Neuronal stem cell (in vitro differentiated cells): Measurements from ENCODE around the gene LBX2.

Source experiments
- DNase-seq: peaks from one replicate; pipeline ENCODE4 v3.0.0-alpha.2; 2013; ENCODE audit warnings: low spot score
- H2AFZ ChIP-seq: one replicate; pipeline ENCODE4 v1.6.1; 2013; ENCODE audit warnings: mild to moderate bottlenecking, low read length, inconsistent platforms
- H2AK5ac ChIP-seq: 2 replicates; pipeline ENCODE4 v1.6.1; 2013; ENCODE audit warnings: low read depth, mild to moderate bottlenecking, inconsistent platforms, low read length, moderate library complexity, mixed read lengths
- H2BK120ac ChIP-seq: 2 replicates; pipeline ENCODE4 v1.6.1; 2013; ENCODE audit warnings: low read depth, mild to moderate bottlenecking, inconsistent platforms, low read length, moderate library complexity, mixed read lengths
- H2BK12ac ChIP-seq: one replicate; pipeline ENCODE4 v1.6.1; 2013; ENCODE audit warnings: low read length, inconsistent platforms
- H2BK15ac ChIP-seq: 2 replicates; pipeline ENCODE4 v1.6.1; 2013; ENCODE audit warnings: mild to moderate bottlenecking, low read length, inconsistent platforms, mixed read lengths
- H2BK5ac ChIP-seq: one replicate; pipeline ENCODE4 v1.6.1; 2013; ENCODE audit warnings: inconsistent platforms, mild to moderate bottlenecking, low read length, moderate library complexity
- H3K14ac ChIP-seq: one replicate; pipeline ENCODE4 v1.6.1; 2013; ENCODE audit warnings: low read length, inconsistent platforms
- H3K18ac ChIP-seq: 2 replicates; pipeline ENCODE4 v1.6.1; 2013; ENCODE audit warnings: low read length, inconsistent platforms
- H3K23ac ChIP-seq: 2 replicates; pipeline ENCODE4 v1.6.1; 2013; ENCODE audit warnings: low read depth, mild to moderate bottlenecking, mixed read lengths, low read length, inconsistent platforms; ENCODE audit not compliant: poor library complexity
- H3K27ac ChIP-seq: replicated peaks from 3 replicates; pipeline ENCODE4 v1.5.1; 2013; ENCODE audit warnings: low read length, inconsistent platforms
- H3K27me3 ChIP-seq, 3 experiments: 2 replicates each; pipeline ENCODE4 v1.6.1; 2013; ENCODE audit warnings: low read length in 3 of 3, mild to moderate bottlenecking in 2 of 3, inconsistent platforms in 1 of 3, low read depth in 1 of 3, mixed read lengths in 1 of 3, moderate library complexity in 1 of 3; ENCODE audit not compliant: control insufficient read depth in 3 of 3, insufficient read depth in 3 of 3
- H3K36me3 ChIP-seq, 2 donors: replicated peaks in 1 of 2; 2 replicates each; pipeline ENCODE4 v1.6.1; 2013; ENCODE audit warnings: low read length in 2 of 2; ENCODE audit not compliant: control insufficient read depth in 2 of 2, insufficient read depth in 2 of 2
- H3K4ac ChIP-seq: 2 replicates; pipeline ENCODE4 v1.6.1; 2013; ENCODE audit warnings: inconsistent platforms, mild to moderate bottlenecking, low read length, moderate library complexity
- H3K4me1 ChIP-seq, 2 donors: 1 replicate in 1 of 2; 2 replicates in 1 of 2; pipeline ENCODE4 v1.6.1; 2013; ENCODE audit warnings: low read length in 2 of 2, low read depth in 1 of 2; ENCODE audit not compliant: control insufficient read depth in 2 of 2, insufficient read depth in 1 of 2
- H3K4me2 ChIP-seq: one replicate; pipeline ENCODE4 v1.6.1; 2013; ENCODE audit warnings: mild to moderate bottlenecking, low read length, inconsistent platforms; ENCODE audit not compliant: insufficient read depth, poor library complexity, severe bottlenecking
- H3K4me3 ChIP-seq, 2 donors: 2 replicates each; pipeline ENCODE4 v1.5.1; 2013; ENCODE audit warnings: low read length in 2 of 2, mild to moderate bottlenecking in 2 of 2, inconsistent platforms in 1 of 2, moderate library complexity in 1 of 2
- H3K79me1 ChIP-seq: one replicate; pipeline ENCODE4 v1.6.1; 2013; ENCODE audit warnings: low read depth, mild to moderate bottlenecking, inconsistent platforms, low read length, moderate library complexity
- H3K9ac ChIP-seq: one replicate; pipeline ENCODE4 v1.6.1; 2013; ENCODE audit warnings: mild to moderate bottlenecking, low read depth, low read length, inconsistent platforms; ENCODE audit not compliant: poor library complexity
- H3K9me3 ChIP-seq, 2 donors: replicated peaks in 1 of 2; 2 replicates each; pipeline versions ENCODE3 to v1.6.1; 2013; ENCODE audit warnings: low read length in 2 of 2, mild to moderate bottlenecking in 2 of 2, inconsistent platforms in 1 of 2, low read depth in 1 of 2, mixed read lengths in 1 of 2, moderate library complexity in 1 of 2; ENCODE audit not compliant: control insufficient read depth in 2 of 2, insufficient read depth in 1 of 2
- H4K8ac ChIP-seq: one replicate; pipeline ENCODE4 v1.6.1; 2013; ENCODE audit warnings: low read depth, mild to moderate bottlenecking, inconsistent platforms, low read length, moderate library complexity
- H4K91ac ChIP-seq: one replicate; pipeline ENCODE4 v1.6.1; 2013; ENCODE audit warnings: low read length, low read depth, mild to moderate bottlenecking, inconsistent platforms; ENCODE audit not compliant: poor library complexity
- WGBS, 2 donors: extraction: QIAGEN DNeasy Blood & Tissue Kit; methylation state at CpG; one replicate each; pipeline ENCODE4 v1.1.7; 2013; ENCODE audit warnings: missing lambda C conversion rate in 2 of 2, mixed read lengths in 1 of 2; ENCODE audit not compliant: insufficient read length in 2 of 2, insufficient replicate concordance in 1 of 2; ENCODE audit errors: extremely low coverage in 2 of 2; 5-methylcytosine and 5-hydroxymethylcytosine counted together

Gene LBX2

DNA sequence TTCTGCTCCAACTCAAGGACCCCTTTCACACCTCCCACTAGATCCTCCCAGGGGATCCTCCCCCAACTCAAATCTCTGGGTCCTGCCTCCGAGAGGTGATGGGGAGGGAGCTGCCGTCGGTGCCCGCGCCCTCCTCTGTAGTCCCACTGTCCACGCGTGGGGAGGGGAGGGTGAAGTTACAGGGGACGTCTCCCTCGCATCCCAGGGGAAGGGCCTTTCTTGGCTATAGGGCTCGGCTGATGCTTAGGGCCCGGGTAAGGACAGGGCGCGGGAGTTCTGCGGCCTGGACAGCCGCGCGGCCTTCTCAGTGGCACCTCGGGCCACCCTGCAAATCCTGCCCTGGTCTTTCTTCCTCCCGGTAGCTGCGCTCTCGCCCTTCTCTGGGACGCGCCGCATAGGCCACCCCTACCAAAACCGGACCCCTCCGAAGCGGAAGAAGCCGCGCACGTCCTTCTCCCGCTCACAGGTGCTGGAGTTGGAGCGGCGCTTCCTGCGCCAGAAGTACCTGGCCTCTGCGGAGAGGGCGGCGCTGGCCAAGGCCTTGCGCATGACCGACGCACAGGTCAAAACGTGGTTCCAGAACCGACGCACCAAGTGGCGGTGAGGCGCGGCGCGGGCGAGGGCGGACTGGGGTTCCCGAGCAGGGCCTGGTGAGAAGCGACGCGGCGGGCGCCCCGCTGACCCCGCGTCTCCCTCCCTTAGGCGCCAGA, 16.0 kb upstream of the LBX2 start:
- H3K18ac ChIP-seq: peak overlapping the region; percentile 40
- H2AFZ ChIP-seq: peak overlapping the region; percentile 88
- peak overlapping the region; percentile 75 for H4K8ac ChIP-seq
- H3K4me3 ChIP-seq: peak overlapping the region in 1 of 2 donors; percentile 49
- no peak overlapping the region for H2BK15ac ChIP-seq
- H3K9ac ChIP-seq: peak overlapping the region; percentile 83
- H2BK5ac ChIP-seq: no peak overlapping the region
- peaks cover 2 to 4% of the 10 kb centered on the region in 2 donors for H3K4me1 ChIP-seq
- peak overlapping the region; percentile 44 for H3K4me2 ChIP-seq
- H2BK12ac ChIP-seq: peak overlapping the region; percentile 77
- no peak overlapping the region for H2BK120ac ChIP-seq
- H3K27me3 ChIP-seq: peaks cover 44 to 98% (median 93%) of the 10 kb centered on the region in 3 experiments
- H2AK5ac ChIP-seq: peak overlapping the region; percentile 48
- no peak overlapping the region for H4K91ac ChIP-seq
- no CpG with 5 or more reads among the region's 60 CpGs for WGBS, 2 donors
- no peaks in the 10 kb centered on the region for H3K36me3 ChIP-seq
- no peaks in the 10 kb centered on the region for H3K79me1 ChIP-seq
- no peak overlapping the region for H3K4ac ChIP-seq
- H3K14ac ChIP-seq: no peak overlapping the region
- peak overlapping the region; percentile 82 for H3K23ac ChIP-seq
- DNase-seq: no peak
- H3K9me3 ChIP-seq: peaks cover 5 to 10% of the 10 kb centered on the region in 2 donors
- no peak overlapping the region for H3K27ac ChIP-seq

DNA sequence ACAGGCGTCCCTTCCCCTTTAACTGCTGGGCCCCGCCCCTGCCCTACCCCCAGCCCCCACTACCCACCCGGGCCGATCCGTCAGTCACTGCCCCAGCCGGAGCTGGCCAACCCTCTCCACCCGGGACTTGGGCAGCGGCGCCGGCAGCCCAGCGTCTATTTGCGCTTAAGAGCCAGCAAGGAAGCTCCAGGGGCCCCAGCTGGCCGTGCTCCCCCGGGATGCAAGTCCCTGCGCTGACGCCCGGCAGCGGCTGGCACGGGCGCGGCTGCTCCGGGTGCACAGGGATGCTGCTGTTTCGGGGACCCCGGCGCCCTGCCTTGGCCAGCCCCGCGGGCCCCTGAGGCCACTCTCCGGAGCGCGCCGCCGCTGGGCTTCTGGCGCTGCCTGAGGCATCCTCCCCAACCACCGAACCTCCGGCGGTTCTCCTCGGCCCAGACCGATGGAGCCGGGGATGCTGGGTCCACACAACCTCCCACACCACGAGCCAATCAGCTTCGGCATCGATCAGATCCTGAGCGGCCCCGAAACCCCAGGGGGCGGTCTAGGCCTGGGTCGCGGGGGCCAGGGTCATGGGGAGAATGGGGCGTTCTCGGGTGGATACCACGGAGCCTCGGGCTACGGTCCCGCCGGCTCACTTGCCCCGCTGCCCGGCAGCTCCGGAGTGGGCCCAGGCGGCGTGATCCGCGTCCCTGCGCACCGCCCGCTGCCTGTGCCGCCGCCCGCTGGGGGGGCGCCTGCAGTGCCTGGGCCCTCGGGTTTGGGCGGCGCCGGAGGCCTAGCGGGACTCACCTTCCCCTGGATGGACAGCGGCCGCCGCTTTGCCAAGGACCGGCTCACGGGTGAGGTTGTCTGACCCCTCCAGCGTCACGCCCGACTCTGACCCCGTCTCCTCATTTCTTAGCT, 15.2 kb upstream of the LBX2 start, which contains the start of gene TLX2:
TLX2 (plus strand) TSS at position 83 of the 903 bp plus-strand sequence; CDS start at position 440, 357 bp downstream.
- Histone ChIP-seq H3K4me3 (peak within 1 kb of the TSS in 1 of 2 donors; percentile 42), H4K8ac (no peak within 1 kb of the TSS), H2BK15ac (peak within 1 kb of the TSS; percentile 35), H3K4me2 (no peak within 1 kb of the TSS), H3K4me1 (peaks cover 2 to 4% of the 10 kb centered on the region in 2 donors), H2BK5ac (no peak within 1 kb of the TSS), H2BK120ac (no peak within 1 kb of the TSS), H2BK12ac (peak within 1 kb of the TSS; percentile 46), H3K14ac (no peak within 1 kb of the TSS), H3K36me3 (no peaks in the 10 kb centered on the region), H4K91ac (no peak within 1 kb of the TSS), H2AK5ac (peak within 1 kb of the TSS; percentile 57), H3K9ac (peak within 1 kb of the TSS; percentile 35), H3K27ac (no peak within 1 kb of the TSS), H3K18ac (peak within 1 kb of the TSS; percentile 46), H3K9me3 (peaks cover 5 to 14% of the 10 kb centered on the region in 2 donors), H2AFZ (peak within 1 kb of the TSS; percentile 88), H3K27me3 (peaks cover 45 to 98% (median 95%) of the 10 kb centered on the region in 3 experiments), H3K4ac (no peak within 1 kb of the TSS), H3K23ac (peak within 1 kb of the TSS; percentile 82), H3K79me1 (no peaks in the 10 kb centered on the region)
- no CpG with 5 or more reads among the region's 82 CpGs for WGBS, 2 donors
- no peak for DNase-seq

- no peak overlapping the region for H3K4ac ChIP-seq
- DNase-seq: no peak
- H3K36me3 ChIP-seq: no peaks in the 10 kb centered on the region
- no peaks in the 10 kb centered on the region for H3K79me1 ChIP-seq
- no CpG with 5 or more reads among the region's 52 CpGs for WGBS, 2 donors
- H3K23ac ChIP-seq: peak overlapping the region; percentile 44
- H3K9me3 ChIP-seq: peaks cover 5 to 14% of the 10 kb centered on the region in 2 donors
- H4K91ac ChIP-seq: no peak overlapping the region
- no peak overlapping the region for H2AK5ac ChIP-seq
- H3K14ac ChIP-seq: no peak overlapping the region
- H4K8ac ChIP-seq: no peak overlapping the region
- no peak overlapping the region for H2BK12ac ChIP-seq
- H3K4me3 ChIP-seq: no peak overlapping the region
- no peak overlapping the region for H3K9ac ChIP-seq
- H2AFZ ChIP-seq: peak overlapping the region; percentile 71
- no peak overlapping the region for H2BK5ac ChIP-seq
- peak overlapping the region; percentile 35 for H2BK15ac ChIP-seq
- H3K18ac ChIP-seq: peak overlapping the region; percentile 33
- H3K4me1 ChIP-seq: peaks cover 2 to 4% of the 10 kb centered on the region in 2 donors
- peaks cover 46 to 96% (median 92%) of the 10 kb centered on the region in 3 experiments for H3K27me3 ChIP-seq
- no peak overlapping the region for H3K4me2 ChIP-seq
- H3K27ac ChIP-seq: no peak overlapping the region
- H2BK120ac ChIP-seq: no peak overlapping the region
Measured at GRCh38 chr2:74513605-74514367, 14.4 kb upstream of the LBX2 start.
